Measurements from ENCODE around the gene LEPROT.
"Not testable (repeated sequence)": the region's sequence is repeated elsewhere in the genome, so short reads cannot be mapped to it uniquely, and the experiment has no call there.

The LEPROT gene

GRCh38 chr1:65441464-65441863 lies 21.0 kb downstream of the LEPROT start:
- no peak for DNase-seq

DNA sequence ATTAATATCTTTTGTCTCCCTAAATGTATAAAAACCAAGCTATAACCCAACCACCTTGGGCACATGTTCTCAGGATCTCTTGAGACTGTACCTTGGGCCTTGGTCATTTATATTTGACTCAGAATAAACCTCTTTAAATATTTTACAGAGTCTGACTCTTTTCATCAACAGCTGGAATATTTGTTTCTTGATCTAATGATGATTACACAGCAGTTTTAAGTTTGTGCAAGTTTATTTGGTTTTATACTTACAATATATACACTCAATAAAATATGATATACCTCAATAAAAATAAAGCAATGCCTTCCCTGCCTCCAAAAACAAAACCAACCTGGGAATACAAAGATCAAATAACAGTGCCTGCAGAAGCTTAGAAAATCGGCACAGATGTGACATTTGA lies 22.0 kb downstream of the LEPROT start:
- DNase-seq = no peak

- DNase-seq = no peak
These were observed 23.2 kb downstream of the LEPROT start for GRCh38 chr1:65443647-65444046.

DNA sequence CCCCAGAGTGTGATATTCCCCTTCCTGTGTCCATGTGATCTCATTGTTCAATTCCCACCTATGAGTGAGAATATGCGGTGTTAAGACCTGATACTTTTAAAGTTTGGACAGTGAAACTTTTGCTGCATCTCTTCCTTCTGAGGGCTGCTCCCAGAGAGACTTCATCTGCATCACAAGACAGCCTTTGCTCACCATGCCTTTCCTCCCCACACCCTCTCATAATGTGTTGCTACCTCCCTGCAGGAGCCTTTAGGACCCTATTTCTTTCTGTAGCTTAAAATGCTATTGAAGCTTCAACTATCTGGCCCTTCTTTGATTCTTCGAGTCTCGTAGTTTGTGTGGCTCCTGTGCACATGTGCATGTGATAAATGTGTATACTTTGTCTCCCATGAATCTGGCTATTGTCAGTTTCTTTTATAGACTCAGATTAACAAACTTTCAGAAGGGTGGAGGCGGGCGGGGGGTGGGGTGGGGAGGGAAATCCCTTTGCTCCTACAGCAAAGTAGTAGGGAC lies 23.7 kb downstream of the LEPROT start:
- no peak for DNase-seq

- DNase-seq = no peak
These were observed 25.4 kb downstream of the LEPROT start for GRCh38 chr1:65445837-65446236.

GRCh38 chr1:65449214-65449823 lies 28.9 kb downstream of the LEPROT start:
- no peak for DNase-seq

DNA sequence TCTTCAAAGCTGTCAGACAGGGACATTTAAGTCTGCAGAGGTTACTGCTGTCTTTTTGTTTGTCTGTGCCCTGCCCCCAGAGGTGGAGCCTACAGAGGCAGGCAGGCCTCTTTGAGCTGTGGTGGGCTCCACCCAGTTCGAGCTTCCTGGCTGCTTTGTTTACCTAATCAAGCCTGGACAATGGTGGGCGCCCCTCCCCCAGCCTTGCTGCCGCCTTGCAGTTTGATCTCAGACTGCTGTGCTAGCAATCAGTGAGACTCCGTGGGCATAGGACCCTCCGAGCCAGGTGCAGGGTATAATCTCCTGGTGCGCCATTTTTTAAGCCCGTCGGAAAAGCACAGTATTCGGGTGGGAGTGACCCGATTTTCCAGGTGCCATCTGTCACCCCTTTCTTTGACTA lies 35.2 kb downstream of the LEPROT start:
- not testable (repeated sequence) for DNase-seq

GRCh38 chr1:65456481-65456880 lies 36.0 kb downstream of the LEPROT start:
- no peak for DNase-seq

- no peak for DNase-seq
These were observed 37.4 kb downstream of the LEPROT start for GRCh38 chr1:65457868-65458267.

- no peak for DNase-seq
These were observed 38.4 kb downstream of the LEPROT start for GRCh38 chr1:65458730-65459396.

DNA sequence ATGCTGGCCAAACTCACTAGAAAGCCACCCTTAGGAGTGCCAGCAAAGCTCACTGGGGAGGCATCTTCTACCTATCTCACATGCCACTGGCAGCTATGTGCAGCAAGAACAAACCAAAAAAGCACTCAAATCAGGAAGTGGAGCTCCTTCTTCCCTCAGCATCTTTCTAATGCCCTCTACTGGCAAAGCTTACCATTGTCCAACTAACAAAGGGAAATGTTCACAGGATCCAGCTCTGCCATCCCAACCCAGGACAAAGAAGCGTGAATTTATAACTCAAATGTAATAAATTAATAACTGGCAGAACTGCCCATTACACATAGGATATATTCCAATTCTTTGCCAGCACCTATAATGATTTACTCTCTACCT lies 38.9 kb downstream of the LEPROT start:
- DNase-seq = peak; percentile 54

DNA sequence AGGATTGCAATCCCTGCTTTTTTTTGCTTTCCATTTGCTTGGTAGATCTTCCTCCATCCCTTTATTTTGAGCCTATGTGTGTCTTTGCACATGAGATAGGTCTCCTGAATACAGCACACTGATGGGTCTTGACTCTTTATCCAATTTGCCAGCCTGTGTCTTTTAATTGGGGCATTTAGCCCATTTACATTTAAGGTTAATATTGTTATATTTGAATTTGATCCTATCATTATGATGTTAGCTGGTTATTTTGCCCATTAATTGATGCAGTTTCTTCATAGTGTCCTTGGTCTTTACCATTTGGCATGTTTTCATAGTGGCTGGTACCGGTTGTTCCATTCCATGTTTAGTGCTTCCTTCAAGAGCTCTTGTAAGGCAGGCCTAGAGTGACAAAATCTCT lies 45.4 kb downstream of the LEPROT start:
- DNase-seq = not testable (repeated sequence)

GRCh38 chr1:65467536-65467935 lies 47.1 kb downstream of the LEPROT start:
- DNase-seq = no peak

DNA sequence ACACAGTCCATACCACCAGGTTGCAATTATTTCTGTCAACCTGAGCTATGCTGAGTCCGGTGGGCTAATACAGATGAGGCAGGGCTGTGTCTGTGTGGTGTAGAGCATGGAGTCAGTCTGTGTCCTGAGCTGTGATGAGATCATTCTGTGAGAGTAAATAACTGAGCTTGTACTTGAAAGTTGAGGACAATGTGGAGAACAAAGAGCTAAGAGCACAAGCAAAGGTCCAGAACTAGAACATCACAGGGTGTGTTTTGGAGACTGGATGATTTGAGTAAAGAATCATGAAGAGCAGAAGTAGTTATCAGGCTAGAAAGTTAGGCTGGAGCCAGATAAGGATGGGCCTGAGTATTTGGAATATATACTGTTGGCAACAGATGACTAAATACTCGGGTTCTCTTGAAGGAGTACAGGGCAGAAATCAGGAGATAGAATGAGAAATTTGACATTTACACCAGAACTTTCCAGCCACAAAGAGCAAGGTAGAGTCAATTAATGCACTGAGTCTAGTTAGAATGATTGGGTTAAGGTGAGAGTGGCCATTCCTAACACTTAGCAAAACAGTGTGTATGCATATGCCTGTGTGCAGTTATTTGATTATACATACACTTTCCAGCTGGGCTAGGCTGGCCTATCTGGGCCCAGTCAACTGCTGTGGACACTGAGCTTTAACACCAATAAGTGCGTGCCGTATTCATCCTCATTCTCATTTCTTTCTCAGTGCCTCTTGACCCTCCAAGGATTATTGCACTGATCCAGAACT lies 48.8 kb downstream of the LEPROT start:
- DNase-seq = no peak

- DNase-seq = no peak
These were observed 49.4 kb downstream of the LEPROT start for GRCh38 chr1:65469889-65470340.

DNA sequence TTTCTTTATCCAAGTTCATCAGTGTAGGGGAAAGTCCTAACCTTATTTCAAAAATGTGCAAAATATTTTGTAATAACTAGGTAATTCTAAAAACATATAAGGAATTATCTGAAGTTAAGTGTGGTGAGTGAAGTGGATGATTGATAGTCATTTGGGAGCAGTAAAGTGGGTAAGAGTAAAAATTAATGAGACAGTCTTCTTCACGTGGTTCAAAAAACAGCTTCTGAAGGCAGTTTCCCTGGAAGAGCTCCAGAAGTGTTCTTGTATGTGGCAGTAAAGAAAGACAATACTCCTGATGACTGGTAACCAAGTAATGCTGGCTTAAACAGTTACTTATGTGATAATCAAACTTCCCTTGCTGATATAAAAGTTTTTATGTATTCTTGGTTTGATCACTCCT lies 50.3 kb downstream of the LEPROT start:
- no peak for DNase-seq

GRCh38 chr1:65471213-65471833 lies 50.9 kb downstream of the LEPROT start:
- DNase-seq = no peak

GRCh38 chr1:65471861-65472332 lies 51.4 kb downstream of the LEPROT start:
- DNase-seq = no peak

DNA sequence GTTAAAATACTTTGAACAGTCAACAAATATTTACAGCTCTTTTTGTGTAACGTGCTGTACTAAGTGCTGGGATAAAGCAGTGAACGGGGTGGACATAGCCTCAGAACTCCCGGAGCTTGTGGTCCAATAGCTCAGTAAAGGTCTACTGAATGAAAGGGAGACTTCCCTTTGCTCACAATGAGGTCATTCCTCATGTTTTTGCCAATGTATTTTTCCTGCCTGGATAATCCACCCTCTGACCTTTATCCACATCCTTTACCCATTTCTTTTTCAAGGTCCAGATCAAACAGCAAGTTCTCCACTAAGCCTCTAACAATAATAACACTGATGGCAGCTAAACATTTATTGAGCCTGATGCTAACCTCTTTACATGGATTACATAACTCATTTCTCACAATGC lies 55.9 kb downstream of the LEPROT start:
- DNase-seq = no peak

- no peak for DNase-seq
These were observed 57.2 kb downstream of the LEPROT start for GRCh38 chr1:65477414-65478378.

DNA sequence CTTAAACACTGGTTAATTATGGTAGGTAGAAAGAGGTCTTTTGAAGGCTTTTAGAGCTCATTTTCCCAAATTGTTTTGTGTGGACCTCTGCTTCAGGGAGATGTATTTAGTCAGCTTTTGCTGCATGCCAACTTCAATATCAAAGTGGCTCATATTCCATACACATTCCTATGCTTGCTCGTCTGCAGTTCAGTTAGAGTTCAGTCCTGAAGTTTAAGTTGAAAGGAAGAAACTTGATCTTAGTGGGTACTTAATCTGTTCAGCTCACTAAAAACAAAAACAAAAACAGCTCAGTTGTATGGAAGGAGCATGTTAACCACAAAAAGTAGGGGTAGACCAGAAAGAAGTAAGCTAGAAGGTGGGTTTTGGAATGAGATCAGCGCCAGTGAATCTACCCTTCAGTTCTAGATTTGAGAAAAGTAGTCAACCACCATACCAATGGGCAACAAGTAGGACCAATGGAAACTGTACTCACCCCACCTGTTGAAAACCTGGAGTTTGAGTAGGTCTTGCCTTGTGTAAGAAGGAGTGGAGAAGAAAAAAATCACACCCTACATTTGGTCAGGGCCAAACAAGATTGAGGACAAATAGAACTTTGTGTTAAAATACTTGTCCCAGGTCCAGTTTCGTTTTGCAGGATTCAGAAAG lies 58.0 kb downstream of the LEPROT start:
- no peak for DNase-seq

Measured in MV-4-11 (cell line).